Keratinocyte (primary cell): Measurements from ENCODE around the gene TRMT1. TPM values are rescaled to one million over a fixed set of nuclear protein-coding genes. Genes with fewer than 3 reads are reported as not detected.

Source experiments
- DNase-seq: peaks from one replicate; pipeline ENCODE4 v3.0.0-alpha.2; 2011; ENCODE audit warnings: low read depth, missing footprints, low spot score
- FAIRE-seq: peaks from 2 replicates; lab custom pipeline; 2011; peaks lifted over from hg19 to GRCh38; lab: Jason Lieb, UNC
- H2AFZ ChIP-seq: 2 replicates; pipeline ENCODE4 v1.6.0; 2012; ENCODE audit warnings: low read length, control low read depth, inconsistent platforms; ENCODE audit not compliant: control insufficient read depth
- H3K27ac ChIP-seq: 2 replicates; pipeline ENCODE4 v1.5.1; 2011; ENCODE audit warnings: low read length; ENCODE audit not compliant: control insufficient read depth, insufficient read depth
- H3K27me3 ChIP-seq: 3 replicates; pipeline ENCODE4 v1.6.0; 2011; ENCODE audit warnings: low read length; ENCODE audit not compliant: control insufficient read depth, insufficient read depth; ENCODE audit errors: extremely low read depth
- H3K36me3 ChIP-seq, 2 experiments: 2 replicates in 1 of 2; 3 replicates in 1 of 2; pipeline ENCODE4 v1.5.1; 2011; ENCODE audit warnings: low read length in 2 of 2, mild to moderate bottlenecking in 1 of 2; ENCODE audit not compliant: control insufficient read depth in 2 of 2, insufficient read depth in 2 of 2; ENCODE audit errors: extremely low read depth in 1 of 2
- H3K4me1 ChIP-seq: 3 replicates; pipeline ENCODE4 v1.5.1; 2011; ENCODE audit warnings: low read length; ENCODE audit not compliant: control insufficient read depth, insufficient read depth; ENCODE audit errors: extremely low read depth
- H3K4me2 ChIP-seq: 3 replicates; pipeline ENCODE4 v1.6.0; 2011; ENCODE audit warnings: low read depth, low read length; ENCODE audit not compliant: control insufficient read depth, insufficient read depth; ENCODE audit errors: extremely low read depth
- H3K4me3 ChIP-seq, 3 experiments: fragments of 200-600 bp in 1 of 3; sonication (generic) in 1 of 3; 2 replicates in 2 of 3; 3 replicates in 1 of 3; pipeline ENCODE4 v1.5.1; 2011 to 2016; ENCODE audit warnings: low read length in 3 of 3, mild to moderate bottlenecking in 3 of 3, control low read depth in 2 of 3, inconsistent platforms in 1 of 3, low read depth in 1 of 3, mixed read lengths in 1 of 3, mixed run types in 1 of 3, moderate library complexity in 1 of 3; ENCODE audit not compliant: control insufficient read depth in 2 of 3, insufficient read depth in 2 of 3; ENCODE audit errors: extremely low read depth in 1 of 3
- H3K79me2 ChIP-seq: 2 replicates; pipeline ENCODE4 v1.6.0; 2012; ENCODE audit warnings: low read length; ENCODE audit not compliant: control insufficient read depth, insufficient read depth
- H3K9ac ChIP-seq: 3 replicates; pipeline ENCODE4 v1.6.0; 2011; ENCODE audit warnings: low read length; ENCODE audit not compliant: control insufficient read depth, insufficient read depth; ENCODE audit errors: extremely low read depth
- H3K9me1 ChIP-seq: 3 replicates; pipeline ENCODE4 v1.6.0; 2011; ENCODE audit warnings: low read length; ENCODE audit not compliant: control insufficient read depth, insufficient read depth; ENCODE audit errors: extremely low read depth
- H3K9me3 ChIP-seq: 2 replicates; pipeline ENCODE4 v1.5.1; 2012; ENCODE audit warnings: low read depth, low read length; ENCODE audit not compliant: control insufficient read depth
- H4K20me1 ChIP-seq: 3 replicates; pipeline ENCODE4 v1.6.0; 2011; ENCODE audit warnings: low read length; ENCODE audit not compliant: control insufficient read depth, insufficient read depth; ENCODE audit errors: extremely low read depth
- EZH2 ChIP-seq: IDR thresholded peaks from one replicate; pipeline ENCODE4 v1.6.1; 2012; ENCODE audit warnings: inconsistent platforms, mild to moderate bottlenecking, low read length, moderate library complexity
- dilution Hi-C: fragments of 300-500 bp; cut with MboI; formaldehyde crosslinking; loops from one replicate; pipeline ENCODE4 v1.7.0; 2020; ENCODE audit warnings: low sequenced_read_pairs; ENCODE audit not compliant: extremely low pct_ligation_motif_present
- polyA plus RNA-seq, 5 experiments: library from polyadenylated mRNA; depleted of rRNA in 3 of 5; stranded (reverse) in 3 of 5; stranded (forward) in 1 of 5; unstranded in 1 of 5; fragments of >200 nt; gene quantifications; 1 replicate in 1 of 5; 2 replicates in 3 of 5; 3 replicates in 1 of 5; pipeline versions ENCODE4 v1.2.1 to v1.2.3, GENCODE V29; 2011 to 2012; ENCODE audit warnings: missing spikeins in 2 of 5, low read depth in 1 of 5, low replicate concordance in 1 of 5
- TF ChIP-seq, protein P1 (sequence below), 3 experiments: IDR thresholded peaks in 1 of 3; conservative IDR thresholded peaks in 1 of 3; optimal IDR thresholded peaks in 1 of 3; 2 replicates in 2 of 3; 3 replicates in 1 of 3; pipeline versions ENCODE3 to v1.5.1; 2011; ENCODE audit warnings: low read length in 3 of 3, mild to moderate bottlenecking in 3 of 3, moderate library complexity in 2 of 3, control low read depth in 1 of 3, inconsistent platforms in 1 of 3; ENCODE audit not compliant: insufficient read depth in 2 of 3; ENCODE audit errors: extremely low read depth in 1 of 3

Gene TRMT1
- polyA plus RNA-seq, 1 donor (not counting 4 experiments of a cell fraction or from before 2014, with no cell fraction given) = 30.9 TPM

DNA sequence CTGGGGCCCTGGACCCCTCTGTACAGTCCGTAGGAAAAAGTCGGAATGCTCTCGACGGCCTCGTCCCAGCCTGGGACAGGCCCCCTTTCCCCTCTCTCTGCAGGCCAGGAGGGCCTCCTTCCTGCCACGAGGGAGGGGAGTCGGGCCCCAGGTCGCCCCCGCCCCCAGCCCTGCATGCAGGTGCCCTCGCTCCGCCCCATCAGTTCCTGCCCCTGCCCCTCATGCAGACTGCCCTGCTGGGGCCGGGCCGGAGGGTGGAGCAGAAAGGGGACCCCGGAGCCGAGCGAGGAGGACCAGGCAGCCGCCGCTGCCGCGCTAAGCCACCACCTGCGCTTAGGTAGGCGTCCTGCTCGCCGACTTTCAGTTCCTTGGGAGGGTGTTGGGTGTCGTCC lies 21.2 kb downstream of the TRMT1 start:
- no peaks in the 10 kb centered on the region for H3K9me3 ChIP-seq
- H3K9me1 ChIP-seq = no peaks in the 10 kb centered on the region
- no peaks in the 10 kb centered on the region for H3K27me3 ChIP-seq
- peaks cover 6% of the 10 kb centered on the region for H3K4me1 ChIP-seq
- no peak overlapping the region for H3K4me2 ChIP-seq
- DNase-seq (no peak), FAIRE-seq (no peak)
- dilution Hi-C loops = no loop called here
- no peaks in the 10 kb centered on the region for H3K79me2 ChIP-seq
- H3K27ac ChIP-seq = no peak overlapping the region
- no peak overlapping the region for H2AFZ ChIP-seq
- TF ChIP-seq EZH2 = no peak
- TF ChIP-seq, protein P1, sequence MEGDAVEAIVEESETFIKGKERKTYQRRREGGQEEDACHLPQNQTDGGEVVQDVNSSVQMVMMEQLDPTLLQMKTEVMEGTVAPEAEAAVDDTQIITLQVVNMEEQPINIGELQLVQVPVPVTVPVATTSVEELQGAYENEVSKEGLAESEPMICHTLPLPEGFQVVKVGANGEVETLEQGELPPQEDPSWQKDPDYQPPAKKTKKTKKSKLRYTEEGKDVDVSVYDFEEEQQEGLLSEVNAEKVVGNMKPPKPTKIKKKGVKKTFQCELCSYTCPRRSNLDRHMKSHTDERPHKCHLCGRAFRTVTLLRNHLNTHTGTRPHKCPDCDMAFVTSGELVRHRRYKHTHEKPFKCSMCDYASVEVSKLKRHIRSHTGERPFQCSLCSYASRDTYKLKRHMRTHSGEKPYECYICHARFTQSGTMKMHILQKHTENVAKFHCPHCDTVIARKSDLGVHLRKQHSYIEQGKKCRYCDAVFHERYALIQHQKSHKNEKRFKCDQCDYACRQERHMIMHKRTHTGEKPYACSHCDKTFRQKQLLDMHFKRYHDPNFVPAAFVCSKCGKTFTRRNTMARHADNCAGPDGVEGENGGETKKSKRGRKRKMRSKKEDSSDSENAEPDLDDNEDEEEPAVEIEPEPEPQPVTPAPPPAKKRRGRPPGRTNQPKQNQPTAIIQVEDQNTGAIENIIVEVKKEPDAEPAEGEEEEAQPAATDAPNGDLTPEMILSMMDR (optimal IDR thresholded peaks at IDR 0.05 in 1 of 3, IDR thresholded peaks at IDR 0.05 in 1 of 3, conservative IDR thresholded peaks at IDR 0.05 in 1 of 3; ENCODE audit: extremely low read depth in 1 of 3, insufficient read depth in 2 of 3, low read length in 3 of 3) = no peak
- H3K36me3 ChIP-seq = peaks cover 2 to 4% of the 10 kb centered on the region in 2 experiments
- H4K20me1 ChIP-seq = no peaks in the 10 kb centered on the region
- no peak overlapping the region for H3K4me3 ChIP-seq
- H3K9ac ChIP-seq = no peak overlapping the region

DNA sequence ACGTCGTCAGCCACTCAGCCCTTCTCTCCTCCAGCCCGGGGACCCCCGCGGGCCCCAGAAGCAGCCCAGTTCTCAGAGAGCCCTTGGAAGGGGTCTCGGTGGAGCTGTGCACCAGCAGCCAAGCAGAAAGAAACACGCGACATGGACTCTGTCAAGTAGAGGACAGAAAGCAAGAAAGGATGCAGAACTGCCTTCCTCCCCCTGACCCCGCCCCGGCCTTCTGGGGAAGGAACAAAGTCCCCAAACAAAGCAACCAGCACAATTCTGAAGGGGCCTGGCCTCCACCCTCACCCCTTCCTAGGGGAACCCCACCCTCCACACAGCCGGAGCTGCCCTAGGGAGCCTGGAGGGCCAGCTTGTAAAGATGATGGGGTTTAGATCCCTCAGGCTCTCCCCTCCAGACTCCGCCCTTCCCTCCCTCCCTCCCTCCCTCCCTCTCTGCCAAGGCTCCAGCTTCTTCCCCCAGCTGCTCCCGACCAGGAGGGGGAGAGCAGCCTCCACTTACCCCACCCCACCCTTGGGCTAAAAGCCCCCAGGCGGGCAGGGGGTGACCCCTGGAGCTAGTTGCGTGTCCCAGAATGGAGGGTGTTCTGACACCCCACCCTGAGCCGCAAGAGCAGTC lies 21.7 kb downstream of the TRMT1 start:
- no peak overlapping the region for H3K9ac ChIP-seq
- DNase-seq (no peak), FAIRE-seq (no peak)
- H3K4me2 ChIP-seq = no peak overlapping the region
- peaks cover 2 to 4% of the 10 kb centered on the region in 2 experiments for H3K36me3 ChIP-seq
- no peak overlapping the region for H3K4me3 ChIP-seq
- H3K4me1 ChIP-seq = peaks cover 6% of the 10 kb centered on the region
- H2AFZ ChIP-seq = no peak overlapping the region
- H3K27ac ChIP-seq = no peak overlapping the region
- H3K79me2 ChIP-seq = no peaks in the 10 kb centered on the region
- dilution Hi-C loops = no loop called here
- no peaks in the 10 kb centered on the region for H4K20me1 ChIP-seq
- no peaks in the 10 kb centered on the region for H3K27me3 ChIP-seq
- no peaks in the 10 kb centered on the region for H3K9me3 ChIP-seq
- TF ChIP-seq, protein P1 (optimal IDR thresholded peaks at IDR 0.05 in 1 of 3, IDR thresholded peaks at IDR 0.05 in 1 of 3, conservative IDR thresholded peaks at IDR 0.05 in 1 of 3; ENCODE audit: extremely low read depth in 1 of 3, insufficient read depth in 2 of 3, low read length in 3 of 3) = no peak
- no peak for TF ChIP-seq EZH2
- no peaks in the 10 kb centered on the region for H3K9me1 ChIP-seq
